Ascending aorta (tissue), 2 donors: ENCODE measurements around the gene KRTAP1-4. TPM values are rescaled to one million over a fixed set of nuclear protein-coding genes. Genes with fewer than 3 reads are reported as not detected.
"Not testable (repeated sequence)": the region's sequence is repeated elsewhere in the genome, so short reads cannot be mapped to it uniquely, and the experiment has no call there.

Experiments used
- DNase-seq, 2 donors: peaks; one replicate each; pipeline ENCODE4 v3.0.0-alpha.2; 2019; ENCODE audit warnings: low spot score in 2 of 2
- H3K27ac ChIP-seq, 2 donors: fragments of 200-600 bp; sonication (generic); one replicate each; pipeline ENCODE4 v1.5.1; 2016 to 2017; ENCODE audit warnings: mild to moderate bottlenecking in 1 of 2
- H3K27me3 ChIP-seq: fragments of 200-600 bp; sonication (generic); one replicate; pipeline ENCODE4 v1.5.1; 2017
- H3K36me3 ChIP-seq, 2 donors: fragments of 200-600 bp; sonication (generic); one replicate each; pipeline ENCODE4 v1.5.1; 2016
- H3K4me1 ChIP-seq, 2 donors: fragments of 200-600 bp; sonication (generic); one replicate each; pipeline ENCODE4 v1.5.1; 2016 to 2017; ENCODE audit warnings: mild to moderate bottlenecking in 1 of 2
- H3K4me3 ChIP-seq, 2 donors: fragments of 200-600 bp; sonication (generic); one replicate each; pipeline ENCODE4 v1.5.1; 2016 to 2017; ENCODE audit warnings: mild to moderate bottlenecking in 1 of 2
- H3K9me3 ChIP-seq, 2 donors: fragments of 200-600 bp; sonication (generic); one replicate each; pipeline ENCODE4 v1.5.1; 2016
- intact Hi-C: fragments of 100-400 bp; cut with DNase I; formaldehyde crosslinking; loops from one replicate; pipeline ENCODE4 v1.15.1; 2023
- total RNA-seq: library from RNA; depleted of rRNA; stranded (reverse); fragments of >200 nt; gene quantifications from one replicate; pipeline ENCODE4 v1.1.0, GENCODE V29; 2016
- TF ChIP-seq, protein P1 (sequence below), 3 experiments: fragments of 200-600 bp in 2 of 3; fragments of 450-650 bp in 1 of 3; sonication (generic) in 2 of 3; IDR thresholded peaks; one replicate each; pipeline ENCODE4 v1.5.1; 2016 to 2019; ENCODE audit warnings: antibody characterized with exemption in 3 of 3, mild to moderate bottlenecking in 1 of 3, moderate library complexity in 1 of 3

Gene KRTAP1-4
- total RNA-seq, 1 donor from 2014 or later: not detected

DNA sequence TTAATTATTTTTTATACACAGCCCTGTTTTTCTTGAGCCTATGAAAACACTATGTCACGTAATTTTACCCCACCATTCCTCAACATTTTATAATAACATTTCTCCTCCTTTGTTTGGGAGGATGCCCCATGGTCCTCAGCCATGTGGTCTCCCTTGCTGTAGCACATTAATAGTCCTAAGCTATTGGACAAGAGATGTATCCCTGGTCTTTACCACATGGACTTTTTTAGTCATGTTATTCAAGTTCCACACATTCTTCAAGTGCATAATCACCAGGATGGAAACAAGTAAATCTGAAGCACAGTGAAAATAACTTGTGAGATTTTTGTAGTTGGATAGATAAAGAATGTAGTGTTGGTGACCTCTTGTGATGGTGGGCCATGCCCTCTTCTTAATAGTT is 32.0 kb upstream of the KRTAP1-4 start:
- intact Hi-C loops: no loop called here
- no peaks in the 10 kb centered on the region for H3K9me3 ChIP-seq
- peak overlapping the region; percentile 64 to 66 for H3K27ac ChIP-seq
- no peak overlapping the region for H3K4me3 ChIP-seq
- no peak for DNase-seq
- TF ChIP-seq, protein P1, sequence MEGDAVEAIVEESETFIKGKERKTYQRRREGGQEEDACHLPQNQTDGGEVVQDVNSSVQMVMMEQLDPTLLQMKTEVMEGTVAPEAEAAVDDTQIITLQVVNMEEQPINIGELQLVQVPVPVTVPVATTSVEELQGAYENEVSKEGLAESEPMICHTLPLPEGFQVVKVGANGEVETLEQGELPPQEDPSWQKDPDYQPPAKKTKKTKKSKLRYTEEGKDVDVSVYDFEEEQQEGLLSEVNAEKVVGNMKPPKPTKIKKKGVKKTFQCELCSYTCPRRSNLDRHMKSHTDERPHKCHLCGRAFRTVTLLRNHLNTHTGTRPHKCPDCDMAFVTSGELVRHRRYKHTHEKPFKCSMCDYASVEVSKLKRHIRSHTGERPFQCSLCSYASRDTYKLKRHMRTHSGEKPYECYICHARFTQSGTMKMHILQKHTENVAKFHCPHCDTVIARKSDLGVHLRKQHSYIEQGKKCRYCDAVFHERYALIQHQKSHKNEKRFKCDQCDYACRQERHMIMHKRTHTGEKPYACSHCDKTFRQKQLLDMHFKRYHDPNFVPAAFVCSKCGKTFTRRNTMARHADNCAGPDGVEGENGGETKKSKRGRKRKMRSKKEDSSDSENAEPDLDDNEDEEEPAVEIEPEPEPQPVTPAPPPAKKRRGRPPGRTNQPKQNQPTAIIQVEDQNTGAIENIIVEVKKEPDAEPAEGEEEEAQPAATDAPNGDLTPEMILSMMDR (IDR thresholded peaks at IDR 0.05): no peak
- no peaks in the 10 kb centered on the region for H3K36me3 ChIP-seq
- peaks cover 9 to 10% of the 10 kb centered on the region in 2 donors for H3K4me1 ChIP-seq
- H3K27me3 ChIP-seq: no peaks in the 10 kb centered on the region

DNA sequence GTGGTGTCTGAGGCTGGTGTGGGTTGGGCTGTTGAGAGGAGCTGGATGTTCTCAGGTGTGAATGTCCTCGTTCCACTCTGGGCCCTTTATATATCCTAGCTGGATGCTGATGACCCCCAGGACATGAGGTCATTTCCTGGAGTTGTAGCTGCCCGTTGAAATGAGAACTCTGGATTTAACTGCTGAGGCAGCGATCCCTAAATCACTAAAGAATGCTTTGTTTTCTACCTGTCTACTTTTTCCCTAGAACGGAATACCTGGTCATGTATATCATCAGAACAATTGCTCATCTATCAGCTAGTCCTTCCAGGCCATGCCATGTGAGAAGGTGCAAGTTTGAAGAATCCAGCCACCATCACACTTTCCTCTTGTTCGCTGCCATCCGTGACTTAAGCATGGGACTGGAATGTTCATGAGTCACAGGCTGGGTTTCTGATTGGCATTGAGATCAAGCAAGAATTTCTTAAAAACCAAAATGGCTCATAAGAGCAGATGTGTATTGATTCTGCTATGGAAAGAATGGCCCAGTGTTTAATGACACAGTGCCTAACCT is 30.1 kb upstream of the KRTAP1-4 start, which contains the start of gene KRTAP2-3:
TSS of gene KRTAP2-3 (minus strand) at position 63 of the 553 bp plus-strand sequence. CDS start 64 bp downstream, outside the sequence.
- no peak within 1 kb of the TSS for H3K4me3 ChIP-seq
- intact Hi-C loops: no loop called here
- H3K36me3 ChIP-seq: no peaks in the 10 kb centered on the region
- H3K27me3 ChIP-seq: no peaks in the 10 kb centered on the region
- no peaks in the 10 kb centered on the region for H3K9me3 ChIP-seq
- no peak within 1 kb of the TSS for H3K27ac ChIP-seq
- no peak for DNase-seq
- H3K4me1 ChIP-seq: peaks cover 9 to 10% of the 10 kb centered on the region in 2 donors
- TF ChIP-seq, protein P1 (IDR thresholded peaks at IDR 0.05): no peak

GRCh38 chr17:41059276-41060051 is 29.5 kb upstream of the KRTAP1-4 start:
- H3K27me3 ChIP-seq, DNase-seq, H3K27ac ChIP-seq, H3K36me3 ChIP-seq, H3K4me3 ChIP-seq, H3K4me1 ChIP-seq, intact Hi-C loops, H3K9me3 ChIP-seq: not testable (repeated sequence)

GRCh38 chr17:41058741-41059140 is 28.7 kb upstream of the KRTAP1-4 start:
- no peak overlapping the region for H3K27ac ChIP-seq
- no peaks in the 10 kb centered on the region for H3K9me3 ChIP-seq
- H3K4me3 ChIP-seq: no peak overlapping the region
- peaks cover 9 to 10% of the 10 kb centered on the region in 2 donors for H3K4me1 ChIP-seq
- TF ChIP-seq, protein P1 (IDR thresholded peaks at IDR 0.05): no peak
- H3K36me3 ChIP-seq: no peaks in the 10 kb centered on the region
- no peak for DNase-seq
- no peaks in the 10 kb centered on the region for H3K27me3 ChIP-seq
- intact Hi-C loops: no loop called here

DNA sequence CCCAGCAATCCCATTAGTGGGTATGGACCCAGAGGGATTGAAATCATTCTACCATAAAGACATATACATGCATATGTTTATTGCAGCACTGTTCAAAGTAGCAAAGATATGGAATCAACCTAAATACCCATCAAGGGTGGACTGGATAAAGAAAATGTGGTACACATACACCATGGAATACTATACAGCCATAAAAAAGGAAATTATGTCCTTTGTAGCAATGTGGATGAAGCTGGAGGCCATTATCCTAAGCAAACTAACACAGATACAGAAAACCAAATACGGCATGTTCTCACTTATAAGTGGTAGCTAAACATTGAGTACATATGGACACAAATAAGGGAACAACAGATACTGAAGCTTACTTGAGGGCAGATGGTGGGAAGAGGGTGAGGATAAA is 27.6 kb upstream of the KRTAP1-4 start:
- H3K27ac ChIP-seq: no peak overlapping the region
- TF ChIP-seq, protein P1 (IDR thresholded peaks at IDR 0.05): no peak
- peaks cover 9 to 10% of the 10 kb centered on the region in 2 donors for H3K4me1 ChIP-seq
- H3K36me3 ChIP-seq: no peaks in the 10 kb centered on the region
- intact Hi-C loops: no loop called here
- peaks cover 0 to 3% of the 10 kb centered on the region in 2 donors for H3K9me3 ChIP-seq
- no peak for DNase-seq
- H3K4me3 ChIP-seq: no peak overlapping the region
- no peaks in the 10 kb centered on the region for H3K27me3 ChIP-seq

GRCh38 chr17:41055130-41055529 is 25.1 kb upstream of the KRTAP1-4 start, which contains the start of gene KRTAP2-2:
Gene KRTAP2-2, minus strand, starts transcription at chr17:41055230. Its CDS starts 19 bp downstream, at chr17:41055211.
- H3K9me3 ChIP-seq, H3K4me3 ChIP-seq, H3K36me3 ChIP-seq, intact Hi-C loops, H3K4me1 ChIP-seq, H3K27ac ChIP-seq, H3K27me3 ChIP-seq, DNase-seq: not testable (repeated sequence)

DNA sequence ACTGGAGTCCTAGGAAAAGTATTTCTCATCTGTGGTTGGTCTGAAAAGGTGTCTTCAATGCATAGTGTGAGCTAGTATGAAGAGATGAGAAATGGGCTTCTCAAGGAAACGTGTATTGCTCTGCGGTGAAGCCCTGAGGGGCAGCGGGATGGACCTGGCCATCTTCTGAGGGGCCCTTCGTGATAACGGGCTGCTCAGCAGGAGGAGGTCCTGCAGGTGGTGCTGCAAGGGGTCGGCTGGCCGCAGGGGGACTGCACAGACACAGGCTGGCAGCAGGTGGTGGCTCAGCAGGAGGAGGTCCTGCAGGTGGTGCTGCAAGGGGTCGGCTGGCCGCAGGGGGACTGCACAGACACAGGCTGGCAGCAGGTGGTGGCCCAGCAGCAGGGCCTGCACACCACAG is 24.6 kb upstream of the KRTAP1-4 start:
- H3K9me3 ChIP-seq, H3K36me3 ChIP-seq, H3K27ac ChIP-seq, H3K27me3 ChIP-seq, H3K4me3 ChIP-seq, H3K4me1 ChIP-seq, DNase-seq, intact Hi-C loops: not testable (repeated sequence)
